A673 (cell line): ENCODE measurements around the gene RFC2.

Experiments used
- EZH2 ChIP-seq: fragments of 200-600 bp; sonication (generic); IDR thresholded peaks from 2 replicates; pipeline ENCODE4 v1.6.1; 2017; ENCODE audit warnings: borderline replicate concordance, low read depth, mild to moderate bottlenecking, mixed read lengths, antibody characterized with exemption, low read length; ENCODE audit not compliant: poor library complexity, severe bottlenecking
- TF ChIP-seq, protein P1 (sequence below): fragments of 300-800, 200-600 bp; sonication (generic); conservative IDR thresholded peaks from 2 replicates; pipeline ENCODE4 v1.5.1; 2017; ENCODE audit warnings: low read depth, mild to moderate bottlenecking, antibody characterized with exemption, low read length, moderate library complexity, mixed read lengths

DNA sequence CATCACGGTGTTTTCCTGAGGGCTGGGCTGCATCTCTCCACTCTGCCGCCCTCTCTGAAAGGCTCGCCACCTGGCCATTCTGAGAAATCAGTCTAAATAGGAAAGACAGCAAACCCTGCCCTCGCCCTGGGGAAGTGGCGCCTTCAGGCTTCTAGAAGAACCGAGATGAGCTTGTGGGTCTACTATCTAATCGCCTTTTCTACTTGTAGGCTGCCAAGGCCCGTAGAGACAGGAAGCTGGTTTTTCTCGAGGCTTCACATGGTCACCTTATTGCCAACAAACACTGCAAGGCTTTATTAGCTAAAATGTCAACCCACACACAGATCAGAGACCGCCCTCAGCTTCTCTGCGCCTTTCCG, 23.0 kb downstream of the RFC2 start:
- no peak for TF ChIP-seq EZH2
- TF ChIP-seq, protein P1, sequence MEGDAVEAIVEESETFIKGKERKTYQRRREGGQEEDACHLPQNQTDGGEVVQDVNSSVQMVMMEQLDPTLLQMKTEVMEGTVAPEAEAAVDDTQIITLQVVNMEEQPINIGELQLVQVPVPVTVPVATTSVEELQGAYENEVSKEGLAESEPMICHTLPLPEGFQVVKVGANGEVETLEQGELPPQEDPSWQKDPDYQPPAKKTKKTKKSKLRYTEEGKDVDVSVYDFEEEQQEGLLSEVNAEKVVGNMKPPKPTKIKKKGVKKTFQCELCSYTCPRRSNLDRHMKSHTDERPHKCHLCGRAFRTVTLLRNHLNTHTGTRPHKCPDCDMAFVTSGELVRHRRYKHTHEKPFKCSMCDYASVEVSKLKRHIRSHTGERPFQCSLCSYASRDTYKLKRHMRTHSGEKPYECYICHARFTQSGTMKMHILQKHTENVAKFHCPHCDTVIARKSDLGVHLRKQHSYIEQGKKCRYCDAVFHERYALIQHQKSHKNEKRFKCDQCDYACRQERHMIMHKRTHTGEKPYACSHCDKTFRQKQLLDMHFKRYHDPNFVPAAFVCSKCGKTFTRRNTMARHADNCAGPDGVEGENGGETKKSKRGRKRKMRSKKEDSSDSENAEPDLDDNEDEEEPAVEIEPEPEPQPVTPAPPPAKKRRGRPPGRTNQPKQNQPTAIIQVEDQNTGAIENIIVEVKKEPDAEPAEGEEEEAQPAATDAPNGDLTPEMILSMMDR: no peak
